ENCODE results near the gene H1-8. TPM values are rescaled to one million over a fixed set of nuclear protein-coding genes. Genes with fewer than 3 reads are reported as not detected.

Gene H1-8
- total RNA-seq, 4 donors from 2014 or later: not detected

DNA sequence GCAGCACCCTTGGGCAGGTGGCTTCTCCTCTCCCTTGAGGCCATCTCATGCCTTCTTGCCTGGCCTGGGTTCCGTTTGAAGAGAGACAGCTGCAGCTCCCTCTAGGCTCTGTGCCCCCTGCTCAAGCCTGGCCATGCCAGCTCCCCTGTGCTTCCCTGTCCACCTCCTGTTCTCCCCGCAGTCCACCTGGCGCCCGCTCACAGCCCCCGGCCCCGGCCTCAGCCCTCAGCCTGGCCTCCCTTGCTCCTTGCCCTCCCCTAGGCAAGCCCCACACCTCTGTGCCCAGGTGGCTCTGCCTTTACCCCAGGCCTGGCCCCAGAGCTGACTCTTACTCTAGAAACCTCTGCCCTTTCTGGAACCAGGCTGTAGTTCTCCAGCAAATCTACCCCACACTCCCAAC, 28.4 kb upstream of the H1-8 start:
- TF ChIP-seq, protein P1, sequence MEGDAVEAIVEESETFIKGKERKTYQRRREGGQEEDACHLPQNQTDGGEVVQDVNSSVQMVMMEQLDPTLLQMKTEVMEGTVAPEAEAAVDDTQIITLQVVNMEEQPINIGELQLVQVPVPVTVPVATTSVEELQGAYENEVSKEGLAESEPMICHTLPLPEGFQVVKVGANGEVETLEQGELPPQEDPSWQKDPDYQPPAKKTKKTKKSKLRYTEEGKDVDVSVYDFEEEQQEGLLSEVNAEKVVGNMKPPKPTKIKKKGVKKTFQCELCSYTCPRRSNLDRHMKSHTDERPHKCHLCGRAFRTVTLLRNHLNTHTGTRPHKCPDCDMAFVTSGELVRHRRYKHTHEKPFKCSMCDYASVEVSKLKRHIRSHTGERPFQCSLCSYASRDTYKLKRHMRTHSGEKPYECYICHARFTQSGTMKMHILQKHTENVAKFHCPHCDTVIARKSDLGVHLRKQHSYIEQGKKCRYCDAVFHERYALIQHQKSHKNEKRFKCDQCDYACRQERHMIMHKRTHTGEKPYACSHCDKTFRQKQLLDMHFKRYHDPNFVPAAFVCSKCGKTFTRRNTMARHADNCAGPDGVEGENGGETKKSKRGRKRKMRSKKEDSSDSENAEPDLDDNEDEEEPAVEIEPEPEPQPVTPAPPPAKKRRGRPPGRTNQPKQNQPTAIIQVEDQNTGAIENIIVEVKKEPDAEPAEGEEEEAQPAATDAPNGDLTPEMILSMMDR (IDR thresholded peaks at IDR 0.05; ENCODE audit: low read depth): no peak

DNA sequence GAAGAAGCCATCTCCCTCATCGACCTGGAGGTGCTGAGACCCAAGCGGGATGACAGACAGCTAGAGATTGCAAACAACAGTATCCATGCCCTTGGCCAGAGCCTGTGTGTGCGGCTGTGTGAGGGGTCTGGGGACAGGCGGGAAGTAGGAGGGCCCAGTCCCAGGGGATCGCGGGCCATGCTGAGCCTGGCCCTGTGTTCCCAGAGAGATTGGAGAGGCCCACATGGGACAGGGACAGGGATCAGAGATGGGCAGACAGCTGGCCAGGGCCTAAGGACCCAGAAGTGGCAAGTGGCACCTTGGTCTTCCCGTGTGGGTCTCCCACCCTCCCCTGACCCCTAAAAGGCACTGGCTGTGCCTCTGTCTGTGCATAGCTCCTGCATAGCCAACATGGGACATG, 25.5 kb upstream of the H1-8 start:
- TF ChIP-seq, protein P1 (IDR thresholded peaks at IDR 0.05; ENCODE audit: low read depth): no peak

DNA sequence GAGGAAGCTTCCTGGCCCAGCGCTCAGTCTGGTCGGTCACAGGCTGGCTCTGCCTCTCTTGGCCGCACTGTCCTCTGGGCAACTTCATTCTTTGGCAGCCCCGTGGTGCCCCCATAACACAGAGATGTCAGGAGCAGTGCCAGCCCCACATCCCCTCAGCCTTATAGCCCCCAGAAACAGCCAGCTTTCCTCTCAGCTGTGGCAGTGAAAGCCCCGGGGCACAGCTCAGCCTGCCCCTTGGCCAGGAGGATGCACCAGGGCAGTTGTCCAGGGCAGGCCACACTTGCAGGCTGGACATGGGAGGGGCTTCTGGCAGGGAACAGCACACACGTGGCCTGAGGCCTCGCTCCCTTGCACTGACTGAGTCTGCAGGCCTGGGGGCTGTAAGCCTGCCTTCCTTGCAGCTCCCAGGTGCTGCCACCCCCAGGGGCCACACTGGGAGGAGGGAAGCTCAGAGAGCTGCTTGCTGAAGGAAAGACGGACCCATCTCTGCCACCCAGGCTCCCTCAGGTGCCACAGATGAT, 24.9 kb upstream of the H1-8 start:
- TF ChIP-seq, protein P1 (IDR thresholded peaks at IDR 0.05; ENCODE audit: low read depth): no peak

DNA sequence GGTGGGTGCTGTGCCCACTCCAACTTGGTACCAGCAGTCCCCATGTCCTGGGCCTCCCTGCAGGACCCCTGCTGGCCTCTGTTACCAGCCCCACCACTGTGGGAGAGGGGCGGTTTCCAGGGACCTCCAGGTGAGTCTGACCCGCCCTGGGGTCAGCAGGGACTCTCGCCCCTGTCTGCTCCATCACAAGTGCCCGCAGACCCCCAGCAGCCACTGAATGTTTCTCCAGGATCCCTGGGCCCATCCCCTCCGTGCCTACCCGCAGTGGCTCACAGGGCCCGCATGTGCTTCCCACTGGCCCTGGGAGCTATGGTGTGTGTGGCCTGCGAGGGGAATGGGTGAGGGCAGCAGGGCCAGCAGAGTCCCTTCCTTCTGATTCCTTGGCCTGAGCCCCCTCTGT, 24.4 kb upstream of the H1-8 start:
- TF ChIP-seq, protein P1 (IDR thresholded peaks at IDR 0.05; ENCODE audit: low read depth): no peak

DNA sequence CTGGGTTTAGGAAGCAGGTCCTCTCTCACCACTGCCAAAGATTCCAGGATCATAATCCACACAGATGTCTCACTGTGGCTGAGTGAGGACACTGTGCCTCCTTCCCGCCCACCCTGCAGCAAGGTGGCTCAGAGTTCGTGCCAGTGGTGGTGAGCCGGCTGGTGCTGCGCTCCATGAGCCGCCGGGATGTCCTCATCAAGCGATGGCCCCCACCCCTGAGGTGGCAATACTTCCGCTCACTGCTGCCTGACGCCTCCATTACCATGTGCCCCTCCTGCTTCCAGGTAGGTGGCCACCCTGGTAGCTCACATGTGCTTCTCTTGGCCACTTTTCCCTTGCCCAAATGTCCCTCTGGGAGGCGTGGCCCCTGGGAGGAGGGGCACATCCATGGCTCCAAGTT, 23.5 kb upstream of the H1-8 start:
- TF ChIP-seq, protein P1 (IDR thresholded peaks at IDR 0.05; ENCODE audit: low read depth): no peak

DNA sequence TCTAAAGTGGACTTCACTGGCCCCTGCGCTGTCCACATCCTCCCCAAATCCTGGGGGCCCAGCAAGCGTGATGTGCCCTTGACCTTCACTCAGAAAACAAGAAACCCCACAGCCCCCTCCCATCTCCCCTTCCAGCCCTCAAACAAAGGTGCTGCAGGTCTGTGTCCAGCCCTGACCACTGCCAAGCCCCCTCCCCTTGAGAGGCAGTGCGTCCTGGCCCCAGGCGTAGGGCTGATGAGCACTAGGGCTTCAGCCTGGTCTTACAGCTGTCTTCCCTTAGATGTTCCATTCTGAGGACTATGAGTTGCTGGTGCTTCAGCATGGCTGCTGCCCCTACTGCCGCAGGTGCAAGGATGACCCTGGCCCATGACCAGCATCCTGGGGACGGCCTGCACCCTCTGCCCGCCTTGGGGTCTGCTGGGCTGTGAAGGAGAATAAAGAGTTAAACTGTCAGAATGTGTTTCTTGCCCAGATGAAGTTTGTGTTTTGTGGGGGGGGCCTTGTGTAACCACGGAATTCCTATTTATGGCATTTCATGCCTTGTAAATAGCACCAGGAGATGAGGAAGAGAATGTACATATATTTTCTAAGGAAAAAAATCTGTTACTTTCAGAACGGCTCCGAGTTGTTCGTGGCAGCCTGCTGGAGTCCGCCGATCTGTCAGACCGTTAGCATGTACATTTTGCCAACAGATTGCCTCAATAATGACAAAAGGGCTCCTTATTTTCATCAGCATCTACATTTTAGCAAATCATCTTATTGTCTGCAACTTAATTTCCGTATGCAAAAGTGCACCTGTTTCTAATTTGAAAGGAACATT, 22.9 kb upstream of the H1-8 start:
- TF ChIP-seq, protein P1 (IDR thresholded peaks at IDR 0.05; ENCODE audit: low read depth): no peak

DNA sequence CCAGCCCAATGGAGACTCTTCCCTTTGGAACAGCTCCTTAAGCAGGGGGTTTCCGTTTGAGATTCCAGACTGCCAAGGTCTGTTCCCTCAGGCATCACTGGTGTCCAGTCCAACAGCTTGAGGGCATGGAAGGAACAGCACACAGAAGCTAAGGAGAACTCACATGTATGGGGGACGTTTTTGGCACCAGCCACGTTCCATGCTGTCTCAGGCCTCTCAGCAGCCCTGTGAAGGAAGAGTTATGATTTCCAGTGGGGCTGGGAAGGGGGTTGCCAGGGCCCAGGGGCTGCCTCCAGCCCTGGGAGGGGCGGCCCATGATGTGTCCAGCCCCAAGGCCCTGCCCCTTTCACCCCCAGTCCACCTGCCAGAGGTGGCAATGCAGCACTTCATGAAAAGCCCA, 22.0 kb upstream of the H1-8 start:
- TF ChIP-seq, protein P1 (IDR thresholded peaks at IDR 0.05; ENCODE audit: low read depth): no peak
